ENCODE data around the gene CHMP2A. TPM values are rescaled to one million over a fixed set of nuclear protein-coding genes. Genes with fewer than 3 reads are reported as not detected.

CHMP2A gene
- total RNA-seq, 4 donors from 2014 or later = 24.7 to 194 (median 141) TPM

DNA sequence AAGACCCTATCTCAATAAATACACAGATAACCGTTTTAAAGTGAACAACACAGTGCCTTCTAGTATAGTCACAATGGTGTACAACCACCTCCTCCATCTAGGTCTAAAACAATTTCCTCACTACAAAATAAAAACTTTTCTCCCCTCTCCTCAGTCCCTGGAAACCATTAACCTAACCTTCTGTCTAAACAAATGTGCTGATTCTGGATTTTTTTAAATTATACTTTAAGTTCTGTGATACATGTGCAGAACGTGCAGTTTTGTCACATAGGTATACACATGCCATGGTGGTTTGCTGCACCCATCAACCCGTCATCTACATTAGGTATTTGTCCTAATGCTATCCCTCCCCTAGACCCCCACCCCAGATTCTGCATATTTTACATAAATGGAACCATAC is 25.5 kb downstream of the CHMP2A start:
- in situ Hi-C loops (cut with MboI; ENCODE audit: low pct_ligation_motif_present in 1 of 4, low pct_unique_long_range_greater_than_20kb in 1 of 4, low sequenced_read_pairs in 3 of 4) (no loop called here), intact Hi-C loops (cut with DNase I; ENCODE audit: low total_unique reads) (no loop called here)
- TF ChIP-seq POLR2AphosphoS5 (IDR thresholded peaks at IDR 0.05) (no peak), CTCF (IDR thresholded peaks at IDR 0.05) (no peak), POLR2A (IDR thresholded peaks at IDR 0.05) (no peak), EP300 (IDR thresholded peaks at IDR 0.05; ENCODE audit: low read depth) (no peak)
- no peaks in the 10 kb centered on the region for H3K36me3 ChIP-seq
- H3K4me3 ChIP-seq = no peak overlapping the region
- no peaks in the 10 kb centered on the region for H3K4me1 ChIP-seq
- WGBS, 2 donors (ENCODE audit: low coverage in 1 of 2) = 68 to 73% methylated on average over 3 of the region's 3 CpGs
- no peak overlapping the region for H3K27ac ChIP-seq
- no peaks in the 10 kb centered on the region for H3K27me3 ChIP-seq
- no peaks in the 10 kb centered on the region for H3K9me3 ChIP-seq
- DNase-seq = no peak

DNA sequence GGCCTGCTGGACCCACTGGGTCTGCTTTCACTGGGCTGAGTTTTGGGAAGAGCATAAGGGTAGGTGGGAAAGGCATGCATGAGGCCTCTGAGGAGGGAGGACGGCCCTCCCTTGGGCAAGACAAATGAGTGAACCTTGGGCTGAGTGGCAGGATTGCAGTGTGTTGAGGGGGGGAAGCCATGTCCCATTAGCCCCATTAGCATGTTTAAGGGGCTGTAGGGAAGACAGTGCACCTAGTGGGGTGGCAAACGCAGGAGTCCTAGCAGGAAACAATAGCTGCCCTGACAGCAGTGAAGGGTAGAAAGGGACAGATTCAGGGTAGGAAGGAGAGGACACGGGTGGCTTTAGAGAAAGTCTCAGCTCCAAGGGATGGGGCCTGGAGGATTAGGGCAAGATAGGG is 32.2 kb downstream of the CHMP2A start:
- TF ChIP-seq CTCF (IDR thresholded peaks at IDR 0.05) (no peak), POLR2AphosphoS5 (IDR thresholded peaks at IDR 0.05) (no peak), EP300 (IDR thresholded peaks at IDR 0.05; ENCODE audit: low read depth) (no peak), POLR2A (IDR thresholded peaks at IDR 0.05) (no peak)
- H3K9me3 ChIP-seq = no peaks in the 10 kb centered on the region

GRCh38 chr19:58521651-58522050 is 33.3 kb downstream of the CHMP2A start:
- H3K27ac ChIP-seq = peak overlapping the region in 2 of 4 donors; percentile 39 to 60
- H3K4me3 ChIP-seq = no peak overlapping the region
- DNase-seq = no peak
- 75 to 92% methylated on average over 3 to 4 of the region's 4 CpGs for WGBS, 2 donors (ENCODE audit: low coverage in 1 of 2)
- intact Hi-C loops (cut with DNase I; ENCODE audit: low total_unique reads) = no loop called here
- H3K36me3 ChIP-seq = peaks cover 0 to 5% (median 0%) of the 10 kb centered on the region in 4 donors
- H3K27me3 ChIP-seq = no peaks in the 10 kb centered on the region
- no peaks in the 10 kb centered on the region for H3K9me3 ChIP-seq
- in situ Hi-C loops (cut with MboI; ENCODE audit: low pct_ligation_motif_present in 1 of 4, low pct_unique_long_range_greater_than_20kb in 1 of 4, low sequenced_read_pairs in 3 of 4) = no loop called here
- TF ChIP-seq POLR2A (IDR thresholded peaks at IDR 0.05) (no peak), EP300 (IDR thresholded peaks at IDR 0.05; ENCODE audit: low read depth) (no peak), CTCF (IDR thresholded peaks at IDR 0.05) (no peak), POLR2AphosphoS5 (IDR thresholded peaks at IDR 0.05) (no peak)
- peaks cover 19 to 25% (median 22%) of the 10 kb centered on the region in 4 donors for H3K4me1 ChIP-seq

More for the DNA sequence above, 32.2 kb downstream of the CHMP2A start:
- intact Hi-C loops (cut with DNase I; ENCODE audit: low total_unique reads) = no loop called here
- DNase-seq = no peak
- H3K4me3 ChIP-seq = no peak overlapping the region
- H3K27ac ChIP-seq = no peak overlapping the region
- H3K27me3 ChIP-seq = no peaks in the 10 kb centered on the region
- WGBS, 2 donors (ENCODE audit: low coverage in 1 of 2) = 79 to 82% methylated on average over 3 of the region's 3 CpGs
- H3K4me1 ChIP-seq = peaks cover 17 to 24% (median 19%) of the 10 kb centered on the region in 4 donors
- in situ Hi-C loops (cut with MboI; ENCODE audit: low pct_ligation_motif_present in 1 of 4, low pct_unique_long_range_greater_than_20kb in 1 of 4, low sequenced_read_pairs in 3 of 4) = no loop called here
- H3K36me3 ChIP-seq = no peaks in the 10 kb centered on the region

DNA sequence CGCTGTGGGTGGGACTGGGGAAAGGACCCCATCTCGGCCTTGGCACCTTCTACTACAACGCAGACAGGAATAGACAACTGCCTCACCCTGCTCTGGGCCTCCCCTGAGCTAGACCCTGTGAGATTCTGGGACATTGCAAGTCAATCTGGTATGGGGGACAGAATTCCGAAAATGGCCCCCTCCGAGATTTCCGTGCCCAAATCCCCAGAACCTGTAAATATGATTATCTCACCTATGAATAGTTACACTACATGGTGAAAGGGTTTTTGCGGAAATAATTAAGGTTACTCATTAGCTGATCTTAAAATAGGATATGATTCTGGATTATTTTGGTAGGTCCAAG is 34.7 kb downstream of the CHMP2A start:
- H3K27me3 ChIP-seq = no peaks in the 10 kb centered on the region
- peak overlapping the region; percentile 63 to 79 (median 72) for H3K4me3 ChIP-seq
- TF ChIP-seq POLR2A (IDR thresholded peaks at IDR 0.05) (no peak), EP300 (IDR thresholded peaks at IDR 0.05; ENCODE audit: low read depth) (no peak), CTCF (IDR thresholded peaks at IDR 0.05) (no peak), POLR2AphosphoS5 (IDR thresholded peaks at IDR 0.05) (no peak)
- H3K36me3 ChIP-seq = peaks cover 0 to 6% (median 0%) of the 10 kb centered on the region in 4 donors
- in situ Hi-C loops (cut with MboI; ENCODE audit: low pct_ligation_motif_present in 1 of 4, low pct_unique_long_range_greater_than_20kb in 1 of 4, low sequenced_read_pairs in 3 of 4) (no loop called here), intact Hi-C loops (cut with DNase I; ENCODE audit: low total_unique reads) (no loop called here)
- peak overlapping the region; percentile 92 to 99 (median 96) for H3K27ac ChIP-seq
- peaks cover 19 to 25% (median 22%) of the 10 kb centered on the region in 4 donors for H3K4me1 ChIP-seq
- no peak for DNase-seq
- WGBS, 2 donors (ENCODE audit: low coverage in 1 of 2) = 8% methylated on average over 7 of the region's 7 CpGs; no CpG with 5 or more reads in 1 of the 2 donors
- H3K9me3 ChIP-seq = no peaks in the 10 kb centered on the region
